ENCODE data around the gene GJB2.

GJB2 gene

GRCh38 chr13:20141238-20142022 lies 51.3 kb downstream of the GJB2 start:
- no peak for DNase-seq (ENCODE audit: low read depth)

- no peak for DNase-seq (ENCODE audit: low read depth)
Measured at GRCh38 chr13:20140487-20140886, 52.3 kb downstream of the GJB2 start.

- DNase-seq (ENCODE audit: low read depth) = no peak
Measured at GRCh38 chr13:20137875-20138274, 54.9 kb downstream of the GJB2 start.

Data from stimulated activated CD8-positive, alpha-beta memory T cell treated with anti-CD3 and anti-CD28 coated beads, Interleukin-12 subunit alpha, Interleukin-12 subunit beta, amount 100 ng/mL, for 1 hour (primary cell).